Measurements from ENCODE around the gene ZNF79.

ZNF79 gene

DNA sequence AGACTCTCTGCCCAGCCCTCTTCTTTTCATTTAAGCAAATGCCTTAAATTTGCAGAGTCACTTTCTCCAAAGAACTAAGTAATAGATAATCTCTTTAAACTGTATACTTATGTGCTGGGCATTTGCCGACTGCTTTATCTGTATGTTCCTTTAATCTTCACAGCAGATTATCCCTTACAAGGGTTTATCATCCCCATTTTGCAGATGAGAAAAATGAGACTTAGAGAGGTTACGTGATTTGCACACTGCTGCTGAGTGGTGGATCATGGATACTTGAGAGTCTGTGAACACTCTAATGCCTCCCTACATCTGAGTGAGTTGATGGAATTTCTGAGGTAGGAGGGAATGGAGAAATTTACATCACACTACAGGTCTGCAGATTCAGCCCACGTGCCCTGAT lies 4.2 kb downstream of the ZNF79 start:
- DNase-seq (ENCODE audit: low read depth), result no peak

DNA sequence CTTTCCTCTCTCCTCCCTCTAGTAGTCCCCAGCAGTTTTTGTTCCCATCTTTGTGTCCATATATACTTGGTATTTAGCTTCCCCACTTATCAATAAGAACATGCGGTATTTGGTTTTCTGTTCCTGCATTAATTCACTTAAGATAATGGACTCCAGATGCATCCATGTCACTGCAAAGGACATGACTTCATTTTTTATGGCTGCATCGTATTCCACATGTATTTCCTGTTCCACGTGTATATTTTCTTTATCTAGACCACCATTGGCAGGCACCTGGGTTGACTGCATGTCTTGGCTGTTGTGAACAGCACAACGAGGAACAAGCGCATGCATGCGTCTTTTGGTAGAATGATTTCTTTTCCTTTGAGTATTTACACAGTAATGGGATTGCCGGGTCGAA lies 6.2 kb downstream of the ZNF79 start:
- no peak for DNase-seq (ENCODE audit: low read depth)

DNA sequence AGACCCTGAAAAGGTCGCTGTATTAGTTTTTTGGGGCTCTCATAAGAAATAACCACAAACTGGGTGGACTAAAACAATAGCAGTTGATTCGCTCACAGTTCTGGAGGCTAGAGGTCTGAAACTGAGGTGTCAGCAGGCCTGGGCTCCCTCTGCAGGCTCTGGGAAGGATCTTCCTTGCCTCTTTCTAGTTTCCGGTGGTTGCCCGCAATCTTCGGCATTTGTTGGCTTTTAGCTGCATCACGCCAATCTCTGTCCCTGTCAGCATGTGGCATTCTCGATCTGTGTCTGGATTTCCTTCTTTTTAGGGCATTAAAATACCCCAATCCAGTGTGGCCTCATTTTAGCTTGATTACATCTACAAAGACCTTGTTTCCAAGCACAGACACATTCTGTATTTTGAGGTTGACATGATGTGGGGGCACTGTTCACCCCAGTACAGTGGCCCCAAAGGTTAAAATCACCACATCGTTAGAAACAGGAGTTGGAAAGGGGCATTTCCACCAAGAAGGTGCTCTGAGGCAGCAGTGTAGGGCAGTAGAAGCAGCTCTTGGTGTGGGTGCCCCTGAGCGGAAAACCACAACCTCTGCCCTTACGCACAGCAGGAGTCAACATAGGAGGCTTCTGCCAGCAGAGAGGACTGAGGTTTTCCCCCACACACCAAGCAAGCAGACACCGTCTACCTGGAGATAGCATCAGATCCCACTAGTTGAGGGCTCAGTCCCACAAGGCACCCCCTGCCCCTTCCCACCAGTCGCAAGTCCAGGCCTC lies 13.5 kb downstream of the ZNF79 start:
- DNase-seq (ENCODE audit: low read depth), result no peak

DNA sequence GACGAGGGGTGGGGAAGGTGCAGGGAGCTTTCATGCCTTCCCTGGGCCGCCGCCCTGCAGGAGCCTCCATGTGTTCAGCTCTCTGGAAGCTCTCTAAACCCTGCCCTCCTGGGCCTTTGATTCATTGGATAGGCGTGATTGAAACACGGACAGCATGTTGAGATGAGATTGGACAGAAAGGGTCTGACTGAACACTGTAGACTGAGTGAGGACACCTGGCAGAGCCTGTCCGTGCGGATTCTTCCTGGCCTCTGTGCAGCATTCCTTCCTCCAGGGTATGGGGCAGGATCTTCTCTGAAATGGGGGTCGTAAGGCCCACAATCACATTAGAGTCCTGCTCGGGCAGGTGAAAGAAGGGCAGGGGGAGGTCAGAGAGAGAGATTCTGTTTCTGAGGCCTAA lies 14.2 kb downstream of the ZNF79 start:
- DNase-seq (ENCODE audit: low read depth), result no peak

DNA sequence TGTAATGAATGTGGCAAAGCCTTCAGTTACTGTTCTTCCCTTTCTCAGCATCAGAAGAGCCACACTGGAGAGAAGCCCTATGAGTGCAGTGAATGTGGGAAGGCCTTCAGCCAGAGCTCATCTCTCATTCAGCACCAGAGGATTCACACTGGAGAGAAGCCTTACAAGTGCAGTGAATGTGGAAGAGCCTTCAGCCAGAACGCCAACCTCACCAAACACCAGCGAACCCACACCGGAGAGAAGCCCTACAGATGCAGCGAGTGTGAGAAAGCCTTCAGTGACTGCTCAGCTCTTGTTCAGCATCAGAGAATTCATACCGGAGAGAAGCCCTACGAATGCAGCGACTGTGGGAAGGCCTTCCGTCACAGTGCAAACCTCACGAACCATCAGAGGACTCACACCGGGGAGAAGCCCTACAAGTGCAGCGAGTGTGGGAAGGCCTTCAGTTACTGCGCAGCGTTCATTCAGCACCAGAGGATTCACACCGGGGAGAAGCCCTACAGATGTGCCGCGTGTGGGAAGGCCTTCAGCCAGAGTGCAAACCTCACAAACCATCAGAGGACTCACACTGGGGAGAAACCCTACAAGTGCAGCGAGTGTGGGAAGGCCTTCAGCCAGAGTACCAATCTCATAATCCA lies 20.2 kb downstream of the ZNF79 start:
- no peak for DNase-seq (ENCODE audit: low read depth)

DNA sequence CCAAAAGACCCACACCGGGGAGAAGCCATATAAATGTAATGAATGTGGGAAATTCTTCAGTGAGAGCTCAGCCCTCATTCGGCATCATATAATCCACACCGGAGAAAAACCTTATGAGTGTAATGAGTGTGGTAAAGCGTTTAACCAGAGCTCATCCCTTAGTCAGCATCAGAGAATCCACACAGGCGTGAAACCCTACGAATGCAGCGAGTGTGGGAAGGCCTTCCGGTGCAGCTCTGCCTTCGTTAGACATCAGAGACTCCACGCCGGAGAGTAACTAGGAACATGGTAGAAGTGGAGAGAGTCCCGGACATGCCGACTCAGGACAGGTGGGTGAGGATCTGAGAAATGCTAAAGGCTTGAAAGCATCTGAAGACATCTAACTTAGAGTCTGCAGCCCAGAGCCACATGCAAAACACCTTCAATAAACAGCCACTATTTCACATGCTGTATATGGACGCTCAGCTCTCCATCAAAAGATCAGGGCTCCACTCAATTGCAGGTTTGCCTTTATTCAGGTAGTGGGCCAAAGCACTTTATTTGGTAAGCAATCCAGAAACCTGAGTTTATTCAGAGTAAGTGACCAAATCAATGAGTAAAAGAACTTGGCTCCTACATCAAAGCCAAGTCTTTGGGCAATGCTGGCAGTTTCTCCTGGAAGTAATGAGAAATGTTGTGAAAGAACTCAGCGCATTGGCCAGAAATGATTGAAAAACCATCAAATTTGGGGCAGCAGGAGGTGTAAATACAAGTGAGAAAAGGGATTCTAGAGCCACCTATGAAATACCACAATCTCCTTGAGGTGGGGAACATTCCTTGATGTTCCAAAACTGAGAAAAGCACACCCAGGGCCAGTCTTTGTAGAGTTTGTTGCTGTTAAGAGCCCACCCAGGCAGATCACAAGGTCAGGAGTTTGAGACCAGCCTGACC lies 21.0 kb downstream of the ZNF79 start:
- DNase-seq (ENCODE audit: low read depth), result no peak

DNA sequence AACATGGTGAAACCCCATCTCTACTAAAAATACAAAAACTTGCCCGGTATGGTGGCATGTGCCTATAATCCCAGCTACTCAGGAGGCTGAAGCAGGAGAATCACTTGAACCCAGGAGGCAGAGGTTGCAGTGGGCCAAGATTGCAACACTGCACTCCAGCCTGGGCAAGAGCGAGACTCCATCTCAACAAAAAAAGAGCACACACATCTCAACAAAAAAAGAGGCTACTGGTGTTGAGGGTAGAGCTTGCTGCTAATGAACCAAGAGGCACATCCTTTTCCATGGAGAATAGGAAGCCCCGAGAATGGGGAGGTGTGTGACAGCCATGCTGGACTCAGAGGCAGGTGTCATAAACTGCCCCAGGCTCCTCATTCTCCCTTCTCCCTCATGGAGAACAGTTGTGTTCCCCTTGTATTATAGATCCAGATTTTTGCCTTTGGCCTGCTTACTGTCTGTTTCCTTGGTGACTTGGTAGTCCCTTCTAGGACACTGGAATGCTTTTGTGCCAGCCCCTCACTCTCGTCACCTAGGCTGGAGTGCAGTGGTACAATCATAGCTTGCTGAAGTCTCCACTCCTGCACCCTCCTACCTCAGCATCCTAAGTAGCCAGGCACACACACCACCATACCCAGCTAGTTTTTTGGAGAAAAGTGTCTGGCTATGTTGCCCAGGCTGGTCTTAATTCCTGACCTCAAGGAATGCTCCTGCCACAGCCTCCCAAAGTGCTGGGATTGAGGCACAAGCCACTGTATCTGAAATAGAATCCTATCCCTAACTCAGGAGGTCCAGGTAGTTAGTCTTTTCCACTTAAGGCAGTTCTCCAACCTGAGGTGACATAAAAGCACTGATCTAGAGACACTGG lies 21.9 kb downstream of the ZNF79 start:
- no peak for DNase-seq (ENCODE audit: low read depth)

DNA sequence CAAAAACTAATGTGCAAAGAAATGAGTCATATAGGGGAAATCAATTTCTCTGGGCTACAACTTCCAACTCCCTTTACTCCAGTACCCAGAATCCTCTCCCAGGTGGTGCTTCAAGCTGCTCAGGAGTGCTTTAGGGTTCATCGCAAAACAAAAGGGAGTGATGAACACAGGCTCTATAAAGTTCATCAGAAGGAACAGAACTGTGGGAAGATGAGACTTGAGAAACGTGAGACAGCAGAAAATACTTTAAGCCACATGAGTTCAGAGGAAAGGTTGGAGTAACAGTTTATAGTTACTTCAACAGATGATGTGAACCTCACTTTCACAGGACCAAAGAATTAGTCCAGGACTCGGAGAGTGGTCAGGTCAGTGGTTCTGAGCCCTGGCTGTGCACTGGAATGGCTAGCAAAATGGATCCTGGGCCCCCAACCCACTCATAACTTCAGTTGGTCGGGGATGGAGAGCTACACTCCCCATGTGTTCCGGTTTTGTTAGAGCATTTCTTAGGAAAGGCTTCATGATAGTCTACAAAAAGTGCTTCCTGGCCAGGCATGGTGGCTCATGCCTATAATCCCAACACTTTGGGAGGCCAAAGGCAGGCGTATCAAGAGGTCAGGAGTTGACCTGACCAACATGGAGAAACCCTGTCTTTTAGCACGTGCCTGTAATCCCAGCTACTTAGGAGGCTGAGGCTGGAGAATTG lies 22.7 kb downstream of the ZNF79 start:
- DNase-seq (ENCODE audit: low read depth), result no peak

DNA sequence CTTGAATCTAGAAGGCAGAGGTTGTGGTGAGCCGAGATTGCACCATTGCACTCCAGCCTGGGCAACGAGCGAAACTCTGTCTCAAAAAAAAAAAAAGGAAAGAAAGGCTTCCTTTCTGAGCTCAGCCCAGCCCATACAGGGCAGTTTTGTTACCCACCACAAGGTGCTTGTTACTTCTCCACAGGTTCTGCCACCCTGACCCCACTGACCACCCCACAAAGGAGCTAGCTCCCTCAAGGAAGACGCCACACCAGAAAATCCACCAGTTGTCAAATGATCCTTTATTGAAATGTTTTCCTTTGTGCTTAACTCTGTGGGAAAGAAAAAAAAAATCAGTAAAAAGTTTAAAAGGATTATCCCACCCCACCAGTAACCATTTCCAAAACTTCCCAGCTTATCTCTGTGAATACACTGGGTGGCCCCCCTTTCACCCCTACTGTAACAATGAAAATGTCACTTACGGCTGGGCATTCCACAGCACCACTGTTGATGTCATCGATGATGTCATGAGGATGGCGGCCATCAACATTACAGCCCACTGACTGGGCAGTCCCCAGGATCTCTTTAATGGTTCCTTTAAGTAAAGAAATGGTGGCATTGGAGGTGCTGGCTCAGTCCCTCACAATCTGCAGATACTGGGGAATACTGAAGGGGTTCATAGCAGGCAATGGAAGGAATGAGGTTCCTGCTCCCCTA lies 23.4 kb downstream of the ZNF79 start:
- no peak for DNase-seq (ENCODE audit: low read depth)

DNA sequence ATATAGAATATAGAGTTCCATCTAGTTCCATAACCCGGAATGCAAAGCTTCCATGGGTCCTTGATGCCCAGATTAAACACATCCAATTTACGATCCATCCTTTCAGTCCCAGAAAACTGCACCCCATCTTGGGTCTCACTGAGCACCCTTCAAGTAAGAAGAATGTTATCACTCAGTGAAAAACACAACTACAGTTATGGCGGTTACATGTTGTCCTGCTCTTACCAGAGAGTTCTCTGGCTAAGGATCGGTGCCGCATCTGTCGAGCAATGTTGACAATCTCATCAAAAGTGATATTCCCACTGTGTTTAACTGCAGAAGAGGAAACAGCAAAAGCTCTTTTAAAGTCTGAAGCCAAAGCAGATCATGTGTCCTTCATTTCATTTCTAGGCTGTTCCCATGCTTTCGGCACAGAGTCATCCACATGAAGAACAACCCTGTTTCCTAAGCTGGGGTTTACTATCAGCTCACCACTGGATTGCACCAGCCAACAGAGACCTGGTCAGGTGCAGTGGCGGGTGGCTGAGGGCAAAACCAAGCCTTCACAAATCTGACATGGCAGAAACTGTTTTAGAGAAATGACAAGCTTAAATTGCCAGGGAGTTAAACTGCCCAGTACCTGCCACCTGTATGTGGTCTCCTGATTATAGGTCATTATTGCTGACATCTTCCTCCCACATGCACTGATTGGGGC lies 24.1 kb downstream of the ZNF79 start:
- no peak for DNase-seq (ENCODE audit: low read depth)

DNA sequence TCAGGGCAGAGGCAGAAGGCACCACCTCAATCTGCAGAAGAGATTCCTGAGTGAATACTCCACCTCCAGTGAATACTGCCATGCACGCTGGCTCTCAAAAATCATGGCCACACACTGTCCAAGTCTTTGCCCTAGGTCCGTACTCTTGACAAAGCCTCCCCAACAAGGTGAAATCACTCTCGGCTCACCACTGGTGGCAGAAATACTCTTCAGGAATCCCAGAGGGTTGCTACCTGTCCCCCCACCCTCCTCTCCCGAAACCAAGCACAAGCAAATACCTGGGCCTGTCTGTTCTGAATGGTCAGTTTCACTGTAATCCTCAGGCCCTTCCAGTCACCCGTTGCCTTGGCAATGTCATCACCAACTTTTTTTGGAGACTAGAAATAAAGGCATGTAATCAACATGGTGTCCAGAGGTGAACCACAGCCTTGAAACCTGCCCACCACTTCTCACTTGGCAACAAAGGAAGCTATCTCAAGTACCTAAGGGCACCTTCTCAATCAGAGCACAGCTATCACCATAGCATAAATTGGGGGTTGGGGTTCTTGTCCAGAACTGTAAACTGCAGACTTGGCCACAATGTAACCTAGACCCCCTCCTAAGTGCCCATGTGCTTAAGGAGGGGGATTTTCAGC lies 25.3 kb downstream of the ZNF79 start:
- DNase-seq (ENCODE audit: low read depth), result no peak

DNA sequence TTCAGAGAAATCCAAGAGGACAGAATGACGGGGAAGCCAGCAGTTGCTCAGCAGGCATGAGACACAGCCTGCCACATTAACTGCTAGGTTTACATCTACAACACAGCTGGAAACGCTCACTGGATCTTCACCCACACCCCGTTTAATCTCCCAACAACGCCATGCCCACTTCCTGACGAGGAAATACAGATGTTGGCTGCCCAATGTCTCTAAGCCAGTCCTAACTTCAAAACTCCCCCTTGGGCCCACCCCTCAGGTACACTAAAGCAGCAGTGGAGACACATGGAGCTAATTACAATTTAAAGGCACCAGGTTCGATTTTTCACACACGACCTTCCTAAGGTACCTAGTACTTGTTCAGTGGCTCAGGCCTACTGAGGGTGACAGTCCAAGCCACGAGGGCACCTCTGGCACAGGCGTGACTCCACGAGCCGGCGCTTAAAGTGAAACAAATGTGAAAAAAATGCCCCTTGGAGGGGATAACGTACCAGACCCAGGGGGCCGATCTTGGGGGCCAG lies 26.1 kb downstream of the ZNF79 start:
- no peak for DNase-seq (ENCODE audit: low read depth)

DNA sequence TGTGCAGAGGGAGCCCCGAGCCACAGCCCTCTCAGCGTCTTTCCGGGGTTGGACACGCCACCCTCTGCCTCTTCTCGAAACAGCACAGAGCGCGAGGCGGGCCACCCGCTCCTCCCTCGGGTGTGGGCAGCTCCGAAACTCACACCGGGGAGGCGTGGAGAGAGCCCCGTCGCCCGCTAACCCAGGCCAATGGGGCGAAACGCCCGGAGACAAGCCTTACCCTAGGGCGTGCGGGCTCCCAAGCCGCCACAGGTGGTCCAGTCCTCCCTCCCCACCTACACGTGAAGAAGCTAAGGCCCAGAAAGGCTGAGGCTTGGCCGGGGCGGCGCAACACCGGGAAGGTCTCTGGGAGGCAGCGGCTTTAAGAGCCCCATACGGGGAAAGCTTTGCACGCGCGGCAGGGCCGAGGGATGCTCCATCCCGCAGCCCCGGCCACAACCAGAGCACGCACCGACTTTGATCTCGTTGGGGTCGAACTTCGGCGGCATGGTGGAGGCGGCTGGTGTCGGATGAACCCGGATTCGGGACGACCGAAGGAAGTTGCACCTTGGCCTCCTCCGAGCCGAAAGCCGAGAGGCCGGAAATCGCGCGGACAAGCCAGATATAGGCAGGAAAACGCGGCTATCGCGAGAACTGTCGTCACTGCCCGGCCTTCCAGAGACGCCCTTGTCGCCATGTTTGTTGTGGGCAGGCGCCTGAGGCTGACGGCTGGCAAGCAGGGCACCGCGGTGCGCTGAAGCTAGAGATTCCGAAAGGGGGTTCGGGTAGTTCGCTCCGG lies 26.8 kb downstream of the ZNF79 start, which contains the start of the genes LRSAM1 and RPL12:
LRSAM1 (plus strand) TSS at position 681 of the 778 bp plus-strand sequence. CDS start 3,018 bp downstream, outside the sequence.
RPL12 (minus strand) TSS at position 577 of the 778 bp plus-strand sequence; CDS start at position 488, 89 bp downstream.
- peak; percentile 95 for DNase-seq (ENCODE audit: low read depth)

DNA sequence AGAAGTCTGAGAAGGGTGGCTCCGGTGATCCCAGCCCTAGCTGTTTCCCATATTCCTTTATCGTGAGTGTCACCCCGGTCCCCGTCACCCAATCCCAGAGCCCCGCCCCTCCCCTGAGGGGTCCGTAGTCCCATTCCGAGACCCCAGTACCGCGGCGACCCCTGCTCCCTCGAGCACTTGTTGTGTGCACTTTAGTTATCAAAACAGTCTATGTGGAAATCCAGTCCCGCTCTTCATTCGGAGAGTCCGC lies 27.4 kb downstream of the ZNF79 start:
- DNase-seq (ENCODE audit: low read depth), result no peak

DNA sequence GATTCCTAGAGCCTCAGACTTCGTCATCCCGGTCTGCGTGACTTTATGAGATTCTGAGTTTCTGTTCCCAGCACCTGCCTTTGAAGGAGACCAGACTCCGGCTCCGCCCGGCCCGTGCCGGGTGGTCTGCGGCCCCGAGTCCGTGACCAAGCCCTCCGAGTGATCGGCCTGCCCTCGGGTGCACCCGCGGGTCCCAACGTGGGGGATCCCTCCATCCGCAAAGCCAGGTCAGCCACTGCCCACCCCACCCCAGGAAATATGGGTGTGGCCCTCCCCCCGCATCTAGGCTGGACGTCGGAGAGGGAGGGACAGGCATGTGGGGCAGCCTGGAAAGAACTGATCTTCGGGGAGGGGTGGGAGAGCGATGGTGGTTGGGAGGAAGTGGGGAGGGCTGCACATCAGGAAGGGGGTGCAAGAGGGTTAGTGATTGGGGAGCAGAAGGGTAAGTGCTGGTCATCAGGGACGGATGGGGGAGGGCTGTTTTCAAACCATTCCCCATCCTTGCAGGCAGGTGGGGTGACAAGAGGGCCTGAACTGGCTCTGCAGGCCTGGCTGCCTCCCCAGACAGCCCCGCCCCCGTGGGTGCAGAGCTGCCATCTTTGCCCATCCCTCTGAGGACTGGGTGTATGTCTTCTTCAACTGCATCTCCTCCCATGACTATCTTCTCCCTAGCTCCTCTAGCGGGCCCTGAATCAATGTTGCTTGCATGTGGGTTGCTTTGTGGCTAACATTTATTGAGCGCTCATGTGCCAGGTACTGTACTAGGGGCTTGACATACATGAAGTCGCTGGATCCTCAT lies 27.9 kb downstream of the ZNF79 start:
- peak; percentile 81 for DNase-seq (ENCODE audit: low read depth)

DNA sequence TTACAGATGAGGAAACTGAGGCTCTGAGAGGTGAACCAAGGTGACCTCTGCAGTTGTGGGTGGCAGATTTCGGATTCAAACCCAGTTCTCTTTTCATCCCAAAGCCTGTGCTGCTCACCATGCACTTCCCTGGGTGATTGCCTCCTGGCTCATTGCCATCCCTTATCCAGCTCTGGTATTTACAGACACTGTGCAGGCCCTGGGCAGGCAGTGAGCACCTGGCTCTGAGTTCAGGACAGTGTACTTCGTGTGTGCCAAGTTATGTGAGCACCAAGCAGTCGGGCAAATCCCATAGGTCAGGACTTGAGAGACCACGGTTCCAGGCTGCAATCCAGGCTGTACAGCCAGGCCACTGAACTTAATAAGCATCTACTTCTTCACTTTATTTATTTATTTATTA lies 28.5 kb downstream of the ZNF79 start:
- no peak for DNase-seq (ENCODE audit: low read depth)

DNA sequence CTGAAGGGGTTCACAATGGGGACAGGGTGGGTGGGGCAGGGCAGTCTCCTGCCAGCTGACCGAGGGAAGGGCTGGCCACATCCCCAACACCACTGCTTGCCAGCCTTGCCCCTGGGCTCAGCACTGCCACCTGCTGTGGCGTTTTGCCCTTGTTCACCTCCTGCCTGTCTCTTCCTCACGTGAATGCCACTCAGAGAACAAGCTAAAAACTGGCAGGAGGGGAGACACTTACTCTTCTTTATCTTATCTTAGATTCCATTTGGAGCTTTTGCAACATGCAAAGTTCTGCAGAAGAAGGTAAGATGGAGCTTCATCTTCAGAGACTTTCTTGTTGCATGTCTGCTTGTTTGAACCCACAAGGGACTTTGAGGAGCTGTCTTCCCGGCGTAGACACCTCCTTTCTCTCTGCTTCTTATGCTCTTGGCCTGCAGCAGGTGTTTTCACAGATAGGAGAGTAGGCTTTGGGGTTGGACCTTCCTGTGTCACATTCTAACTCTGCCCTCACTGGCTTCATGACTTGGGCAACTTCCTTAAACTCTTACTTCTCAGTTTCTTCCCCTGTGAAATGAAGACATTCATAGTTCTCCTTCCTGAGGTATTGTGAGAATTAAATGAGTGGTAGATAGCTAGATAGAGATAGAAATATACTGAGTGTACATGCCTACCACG lies 31.3 kb downstream of the ZNF79 start:
- DNase-seq (ENCODE audit: low read depth), result peak; percentile 90
